GM19467 (cell line): ENCODE measurements around the gene LMCD1.

ENCODE experiments used
- ATAC-seq: cut with Tn5 transposase; IDR thresholded peaks from one replicate; pipeline ENCODE4 v1.9.1; 2021; ENCODE audit warnings: mild to moderate bottlenecking, moderate library complexity; ENCODE audit not compliant: unreplicated experiment

LMCD1 gene

GRCh38 chr3:8530581-8530980 is 29.0 kb downstream of the LMCD1 start:
- no peak for ATAC-seq

- no peak for ATAC-seq
Measured at GRCh38 chr3:8532251-8532871, 30.7 kb downstream of the LMCD1 start.

GRCh38 chr3:8536096-8537056 is 34.8 kb downstream of the LMCD1 start:
- no peak for ATAC-seq

- no peak for ATAC-seq
Measured at GRCh38 chr3:8537440-8537839, 35.8 kb downstream of the LMCD1 start.

- no peak for ATAC-seq
Measured at GRCh38 chr3:8538223-8538622, 36.6 kb downstream of the LMCD1 start.

GRCh38 chr3:8538913-8539312 is 37.3 kb downstream of the LMCD1 start:
- ATAC-seq: no peak

GRCh38 chr3:8539419-8539818 is 37.8 kb downstream of the LMCD1 start:
- no peak for ATAC-seq

GRCh38 chr3:8540456-8540855 is 38.8 kb downstream of the LMCD1 start:
- no peak for ATAC-seq

GRCh38 chr3:8541486-8541885 is 39.9 kb downstream of the LMCD1 start:
- ATAC-seq: no peak

- no peak for ATAC-seq
Measured at GRCh38 chr3:8542190-8543135, 40.8 kb downstream of the LMCD1 start.

- no peak for ATAC-seq
Measured at GRCh38 chr3:8546609-8547008, 45.0 kb downstream of the LMCD1 start.

GRCh38 chr3:8548502-8549275 is 47.1 kb downstream of the LMCD1 start:
- ATAC-seq: no peak

- ATAC-seq: no peak
Measured at GRCh38 chr3:8549354-8549753, 47.7 kb downstream of the LMCD1 start.

GRCh38 chr3:8550611-8551010 is 49.0 kb downstream of the LMCD1 start:
- no peak for ATAC-seq

- ATAC-seq: no peak
Measured at GRCh38 chr3:8552223-8552762, 50.7 kb downstream of the LMCD1 start.

GRCh38 chr3:8553405-8553804 is 51.8 kb downstream of the LMCD1 start:
- no peak for ATAC-seq

- ATAC-seq: no peak
Measured at GRCh38 chr3:8554696-8555095, 53.1 kb downstream of the LMCD1 start.

GRCh38 chr3:8555113-8555661 is 53.6 kb downstream of the LMCD1 start:
- ATAC-seq: no peak

- no peak for ATAC-seq
Measured at GRCh38 chr3:8555725-8556472, 54.3 kb downstream of the LMCD1 start.
